ENCODE results near the gene LDLRAD4. TPM values are rescaled to one million over a fixed set of nuclear protein-coding genes. Genes with fewer than 3 reads are reported as not detected.

LDLRAD4 gene
- total RNA-seq, 1 experiment from 2014 or later: 3.6 TPM

GRCh38 chr18:13266218-13267100 lies 47.9 kb downstream of the LDLRAD4 start:
- no peak overlapping the region for H3K4me3 ChIP-seq (ENCODE audit: low read depth, low read length, poor library complexity, severe bottlenecking)
- DNase-seq (ENCODE audit: low spot score): no peak
- H3K9me3 ChIP-seq (ENCODE audit: low read depth, low read length, poor library complexity, severe bottlenecking): no peaks in the 10 kb centered on the region
- TF ChIP-seq EZH2 (IDR thresholded peaks at IDR 0.05; ENCODE audit: borderline replicate concordance, low read depth, low read length, poor library complexity, severe bottlenecking): no peak
- TF ChIP-seq CTCF (conservative IDR thresholded peaks at IDR 0.05; ENCODE audit: low read depth, low read length): no peak
- intact Hi-C loops (cut with micrococcal nuclease; ENCODE audit: unreplicated experiment): no loop called here
- H3K27ac ChIP-seq (ENCODE audit: low read depth, low read length, poor library complexity, severe bottlenecking): no peak overlapping the region
- no peaks in the 10 kb centered on the region for H3K36me3 ChIP-seq (ENCODE audit: insufficient read depth, low read length, poor library complexity, severe bottlenecking)
- no TSS peak for BruUV-seq (replicated peaks)
- no peaks in the 10 kb centered on the region for H3K4me1 ChIP-seq (ENCODE audit: insufficient read depth, low read length, poor library complexity, severe bottlenecking)
- ChIA-PET POLR2A (ENCODE audit: low non-redundant PET) (no interaction called here), CTCF (no interaction called here)
- peaks cover 29% of the 10 kb centered on the region for H3K27me3 ChIP-seq (replicated peaks; ENCODE audit: insufficient read depth, low read depth, low read length, poor library complexity)

- Histone ChIP-seq H3K4me3 (ENCODE audit: low read depth, low read length, poor library complexity, severe bottlenecking) (no peak overlapping the region), H3K4me1 (ENCODE audit: insufficient read depth, low read length, poor library complexity, severe bottlenecking) (no peaks in the 10 kb centered on the region), H3K27ac (ENCODE audit: low read depth, low read length, poor library complexity, severe bottlenecking) (no peak overlapping the region), H3K9me3 (ENCODE audit: low read depth, low read length, poor library complexity, severe bottlenecking) (no peaks in the 10 kb centered on the region), H3K36me3 (ENCODE audit: insufficient read depth, low read length, poor library complexity, severe bottlenecking) (no peaks in the 10 kb centered on the region), H3K27me3 (replicated peaks; ENCODE audit: insufficient read depth, low read depth, low read length, poor library complexity) (peaks cover 29% of the 10 kb centered on the region)
- TF ChIP-seq EZH2 (IDR thresholded peaks at IDR 0.05; ENCODE audit: borderline replicate concordance, low read depth, low read length, poor library complexity, severe bottlenecking) (no peak), CTCF (conservative IDR thresholded peaks at IDR 0.05; ENCODE audit: low read depth, low read length) (no peak)
- ChIA-PET CTCF (no interaction called here), POLR2A (ENCODE audit: low non-redundant PET) (interaction anchor here (0.7 kb wide), 1 partner anchor 42 kb away, joined by 3 read pairs; no protein-coding TSS in a partner anchor)
- no TSS peak for BruUV-seq (replicated peaks)
- no peak for DNase-seq (ENCODE audit: low spot score)
- intact Hi-C loops (cut with micrococcal nuclease; ENCODE audit: unreplicated experiment): no loop called here
Measured at GRCh38 chr18:13267431-13267873, 48.9 kb downstream of the LDLRAD4 start.

GRCh38 chr18:13268158-13269012 lies 49.8 kb downstream of the LDLRAD4 start:
- H3K4me3 ChIP-seq (ENCODE audit: low read depth, low read length, poor library complexity, severe bottlenecking): no peak overlapping the region
- H3K4me1 ChIP-seq (ENCODE audit: insufficient read depth, low read length, poor library complexity, severe bottlenecking): no peaks in the 10 kb centered on the region
- H3K36me3 ChIP-seq (ENCODE audit: insufficient read depth, low read length, poor library complexity, severe bottlenecking): no peaks in the 10 kb centered on the region
- no peak for DNase-seq (ENCODE audit: low spot score)
- BruUV-seq (replicated peaks): no TSS peak
- peaks cover 29% of the 10 kb centered on the region for H3K27me3 ChIP-seq (replicated peaks; ENCODE audit: insufficient read depth, low read depth, low read length, poor library complexity)
- H3K27ac ChIP-seq (ENCODE audit: low read depth, low read length, poor library complexity, severe bottlenecking): no peak overlapping the region
- TF ChIP-seq EZH2 (IDR thresholded peaks at IDR 0.05; ENCODE audit: borderline replicate concordance, low read depth, low read length, poor library complexity, severe bottlenecking) (no peak), CTCF (conservative IDR thresholded peaks at IDR 0.05; ENCODE audit: low read depth, low read length) (no peak)
- POLR2A ChIA-PET (ENCODE audit: low non-redundant PET): no interaction called here
- H3K9me3 ChIP-seq (ENCODE audit: low read depth, low read length, poor library complexity, severe bottlenecking): no peaks in the 10 kb centered on the region
- CTCF ChIA-PET: no interaction called here
- intact Hi-C loops (cut with micrococcal nuclease; ENCODE audit: unreplicated experiment): no loop called here

Data from A673 (cell line).